HG03066 (cell line): Measurements from ENCODE around the gene RUFY1.
A peak's percentile ranks its signal among the peaks of the same experiment; 100 is the strongest.
"Not testable (repeated sequence)": the region's sequence is repeated elsewhere in the genome, so short reads cannot be mapped to it uniquely, and the experiment has no call there.

Experiments
- ATAC-seq: cut with Tn5 transposase; IDR thresholded peaks from one replicate; pipeline ENCODE4 v1.9.1; 2021; ENCODE audit warnings: low read depth; ENCODE audit not compliant: unreplicated experiment

Gene RUFY1

GRCh38 chr5:179550511-179551342, at the start of gene RUFY1:
Gene RUFY1, plus strand, starts transcription at chr5:179550554. Its CDS starts 16 bp downstream, at chr5:179550570.
- ATAC-seq = peak; percentile 68

GRCh38 chr5:179501997-179502396, 48.4 kb upstream of the RUFY1 start:
- not testable (repeated sequence) for ATAC-seq

GRCh38 chr5:179502420-179502819, 47.9 kb upstream of the RUFY1 start:
- not testable (repeated sequence) for ATAC-seq

- ATAC-seq = no peak
These were observed 46.2 kb upstream of the RUFY1 start for GRCh38 chr5:179504191-179504590.

- no peak for ATAC-seq
These were observed 45.6 kb upstream of the RUFY1 start for GRCh38 chr5:179504600-179505396.

- no peak for ATAC-seq
These were observed 44.6 kb upstream of the RUFY1 start for GRCh38 chr5:179505636-179506261.

- no peak for ATAC-seq
These were observed 41.1 kb upstream of the RUFY1 start for GRCh38 chr5:179509239-179509638.

- no peak for ATAC-seq
These were observed 40.5 kb upstream of the RUFY1 start for GRCh38 chr5:179509845-179510244.

- ATAC-seq = no peak
These were observed 37.8 kb upstream of the RUFY1 start for GRCh38 chr5:179512452-179513000.

- not testable (repeated sequence) for ATAC-seq
These were observed 34.9 kb upstream of the RUFY1 start for GRCh38 chr5:179515501-179515900.

- ATAC-seq = no peak
These were observed 34.1 kb upstream of the RUFY1 start for GRCh38 chr5:179516221-179516620.

GRCh38 chr5:179517746-179518145, 32.6 kb upstream of the RUFY1 start:
- ATAC-seq = not testable (repeated sequence)

GRCh38 chr5:179518369-179518768, 32.0 kb upstream of the RUFY1 start:
- ATAC-seq = not testable (repeated sequence)

GRCh38 chr5:179519416-179520070, 30.8 kb upstream of the RUFY1 start:
- not testable (repeated sequence) for ATAC-seq

- ATAC-seq = not testable (repeated sequence)
These were observed 28.2 kb upstream of the RUFY1 start for GRCh38 chr5:179522107-179522506.

GRCh38 chr5:179526978-179527377, 23.4 kb upstream of the RUFY1 start:
- no peak for ATAC-seq

GRCh38 chr5:179530069-179530998, 20.0 kb upstream of the RUFY1 start:
- ATAC-seq = peak; percentile 70

GRCh38 chr5:179533024-179533423, 17.3 kb upstream of the RUFY1 start:
- no peak for ATAC-seq

GRCh38 chr5:179533907-179534306, 16.4 kb upstream of the RUFY1 start:
- peak; percentile 56 for ATAC-seq
